WI38 (cell line): ENCODE data around the gene DNM3.

Source experiments
- H3K4me3 ChIP-seq: 2 replicates; pipeline ENCODE4 v1.5.1; 2011; ENCODE audit warnings: low read depth, mild to moderate bottlenecking, control low read depth, low read length
- TF ChIP-seq, protein P1 (sequence below): IDR thresholded peaks from 2 replicates; pipeline ENCODE4 v1.5.1; 2012; ENCODE audit warnings: low read depth, mild to moderate bottlenecking, control low read depth, low read length

DNM3 gene

GRCh38 chr1:172410027-172410426 lies 568.7 kb downstream of the DNM3 start:
- TF ChIP-seq, protein P1, sequence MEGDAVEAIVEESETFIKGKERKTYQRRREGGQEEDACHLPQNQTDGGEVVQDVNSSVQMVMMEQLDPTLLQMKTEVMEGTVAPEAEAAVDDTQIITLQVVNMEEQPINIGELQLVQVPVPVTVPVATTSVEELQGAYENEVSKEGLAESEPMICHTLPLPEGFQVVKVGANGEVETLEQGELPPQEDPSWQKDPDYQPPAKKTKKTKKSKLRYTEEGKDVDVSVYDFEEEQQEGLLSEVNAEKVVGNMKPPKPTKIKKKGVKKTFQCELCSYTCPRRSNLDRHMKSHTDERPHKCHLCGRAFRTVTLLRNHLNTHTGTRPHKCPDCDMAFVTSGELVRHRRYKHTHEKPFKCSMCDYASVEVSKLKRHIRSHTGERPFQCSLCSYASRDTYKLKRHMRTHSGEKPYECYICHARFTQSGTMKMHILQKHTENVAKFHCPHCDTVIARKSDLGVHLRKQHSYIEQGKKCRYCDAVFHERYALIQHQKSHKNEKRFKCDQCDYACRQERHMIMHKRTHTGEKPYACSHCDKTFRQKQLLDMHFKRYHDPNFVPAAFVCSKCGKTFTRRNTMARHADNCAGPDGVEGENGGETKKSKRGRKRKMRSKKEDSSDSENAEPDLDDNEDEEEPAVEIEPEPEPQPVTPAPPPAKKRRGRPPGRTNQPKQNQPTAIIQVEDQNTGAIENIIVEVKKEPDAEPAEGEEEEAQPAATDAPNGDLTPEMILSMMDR, result no peak
- H3K4me3 ChIP-seq, result no peak overlapping the region

GRCh38 chr1:172411791-172412338 lies 570.6 kb downstream of the DNM3 start:
- H3K4me3 ChIP-seq, result no peak overlapping the region
- TF ChIP-seq, protein P1, result no peak

DNA sequence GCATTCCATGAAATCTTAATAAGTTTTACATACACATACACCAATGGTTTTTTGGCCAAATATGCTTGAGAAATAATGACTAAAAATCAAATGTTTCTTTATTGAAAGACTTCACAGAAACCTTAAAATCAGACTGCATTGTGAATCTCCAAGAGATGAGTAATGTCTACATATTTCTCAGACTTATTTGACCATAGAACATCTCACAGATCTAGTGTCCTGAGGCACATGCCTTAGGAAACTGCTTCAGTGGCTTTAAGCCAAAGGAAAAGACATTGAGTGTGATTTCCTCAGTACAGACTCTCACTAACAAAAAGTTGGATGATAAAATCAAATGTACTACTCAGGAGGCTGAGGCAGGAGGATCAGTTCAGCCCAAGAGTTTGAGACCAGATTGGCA lies 573.0 kb downstream of the DNM3 start:
- H3K4me3 ChIP-seq, result no peak overlapping the region
- TF ChIP-seq, protein P1, result no peak

DNA sequence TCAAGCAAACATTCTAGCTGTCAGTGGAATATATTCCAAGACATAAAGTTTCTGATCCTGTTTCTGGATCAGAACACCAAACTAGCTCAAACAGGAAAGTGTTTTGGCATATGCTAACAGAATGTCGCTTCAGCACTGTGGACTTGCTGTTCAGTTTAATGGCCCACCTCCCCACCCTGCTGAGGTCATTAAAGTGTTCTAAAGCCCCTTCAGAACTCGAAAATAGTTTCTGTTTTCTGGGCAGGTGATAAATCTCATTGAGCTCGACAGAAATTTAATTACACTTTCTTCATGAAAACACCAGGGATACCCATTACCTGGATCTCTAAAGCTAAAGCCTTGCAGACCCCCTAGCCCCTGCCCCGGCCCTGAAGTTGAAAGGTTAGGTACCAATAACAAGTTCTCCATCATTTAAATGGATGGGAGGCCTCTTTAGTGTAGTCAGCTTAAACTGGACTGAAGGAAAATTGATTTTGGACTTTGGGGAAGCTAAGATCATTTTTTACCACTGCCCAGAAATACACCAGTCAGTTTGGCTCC lies 575.3 kb downstream of the DNM3 start:
- no peak overlapping the region for H3K4me3 ChIP-seq
- TF ChIP-seq, protein P1, result no peak

- no peak overlapping the region for H3K4me3 ChIP-seq
- TF ChIP-seq, protein P1, result no peak
Observed at GRCh38 chr1:172417557-172417956, 576.3 kb downstream of the DNM3 start.

GRCh38 chr1:172420385-172420784 lies 579.1 kb downstream of the DNM3 start, which contains the start of gene C1orf105:
Gene C1orf105 (plus strand): TSS chr1:172420685. CDS start chr1:172420886, 201 bp downstream.
- no peak within 1 kb of the TSS for H3K4me3 ChIP-seq
- TF ChIP-seq, protein P1, result no peak

- TF ChIP-seq, protein P1, result no peak
- no peak overlapping the region for H3K4me3 ChIP-seq
Observed at GRCh38 chr1:172421974-172422604, 580.8 kb downstream of the DNM3 start.
